ENCODE data around the gene TARS2.
A peak's percentile ranks its signal among the peaks of the same experiment; 100 is the strongest.

Gene TARS2

DNA sequence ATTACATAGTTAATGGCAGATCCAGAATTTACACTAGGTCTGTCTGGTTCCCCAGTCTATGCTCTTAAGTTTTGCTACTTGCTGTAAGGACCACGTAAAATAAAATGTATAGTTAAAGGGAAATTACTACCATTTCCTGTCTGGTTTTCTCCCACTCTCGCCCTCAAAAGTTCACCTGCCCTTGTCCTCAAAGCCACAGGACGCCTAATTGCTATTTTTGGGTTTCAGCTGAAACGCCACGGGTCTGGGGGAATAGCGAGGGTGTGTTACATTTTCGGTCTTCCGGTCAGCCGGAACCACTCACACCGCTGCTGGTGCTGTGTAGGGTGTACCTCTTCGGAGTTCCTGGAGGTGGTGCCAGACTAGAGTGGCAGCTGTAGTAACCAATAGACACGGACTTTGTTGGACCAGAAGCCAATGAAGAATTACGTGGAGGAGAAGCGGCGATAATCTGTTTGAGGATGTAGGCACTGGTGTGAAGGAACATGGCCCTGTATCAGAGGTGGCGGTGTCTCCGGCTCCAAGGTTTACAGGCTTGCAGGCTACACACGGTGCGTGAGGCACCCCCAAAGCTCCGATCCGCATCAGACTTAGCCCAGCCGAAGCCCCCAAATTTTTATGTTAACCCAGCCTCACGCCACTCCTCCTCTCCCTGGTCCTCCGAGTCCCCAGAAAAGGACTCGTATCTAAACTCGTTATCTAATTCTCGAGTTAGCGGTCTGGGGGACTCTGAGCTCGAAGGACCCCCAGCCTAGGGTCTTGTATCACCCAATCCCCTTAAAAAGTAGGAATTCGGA lies at the start of gene TARS2:
Gene TARS2 (plus strand): TSS at position 454 of the 797 bp plus-strand sequence. CDS start 32 bp downstream, at position 486.
- peak; percentile 97 for FAIRE-seq

GRCh38 chr1:150441121-150441520 lies 46.1 kb upstream of the TARS2 start:
- FAIRE-seq (no peak), DNase-seq (ENCODE audit: extremely low spot score, insufficient read length, low read depth) (no peak)

More for the DNA sequence above, at the start of gene TARS2:
- peak; percentile 95 for DNase-seq (ENCODE audit: extremely low spot score, insufficient read length, low read depth)

DNA sequence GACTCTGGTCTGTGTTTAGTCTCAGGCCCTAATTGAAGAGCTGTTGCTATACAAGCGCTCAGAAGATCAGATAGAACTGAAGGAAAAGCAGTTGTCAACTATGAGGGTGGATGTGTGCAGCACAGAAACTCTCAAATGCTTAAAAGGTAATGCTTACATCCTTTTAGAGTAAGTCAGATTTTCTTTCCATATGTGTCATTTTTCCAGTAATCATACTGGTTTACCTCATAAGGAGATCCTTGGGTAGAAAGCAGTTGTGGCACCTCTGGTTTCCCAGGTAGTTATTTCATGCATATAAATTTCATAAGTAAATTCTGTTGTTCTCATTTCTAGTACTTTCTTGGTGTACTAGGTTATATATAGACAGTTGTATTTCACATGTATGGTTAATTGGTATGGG lies 43.0 kb upstream of the TARS2 start:
- DNase-seq (ENCODE audit: extremely low spot score, insufficient read length, low read depth): no peak
- no peak for FAIRE-seq

DNA sequence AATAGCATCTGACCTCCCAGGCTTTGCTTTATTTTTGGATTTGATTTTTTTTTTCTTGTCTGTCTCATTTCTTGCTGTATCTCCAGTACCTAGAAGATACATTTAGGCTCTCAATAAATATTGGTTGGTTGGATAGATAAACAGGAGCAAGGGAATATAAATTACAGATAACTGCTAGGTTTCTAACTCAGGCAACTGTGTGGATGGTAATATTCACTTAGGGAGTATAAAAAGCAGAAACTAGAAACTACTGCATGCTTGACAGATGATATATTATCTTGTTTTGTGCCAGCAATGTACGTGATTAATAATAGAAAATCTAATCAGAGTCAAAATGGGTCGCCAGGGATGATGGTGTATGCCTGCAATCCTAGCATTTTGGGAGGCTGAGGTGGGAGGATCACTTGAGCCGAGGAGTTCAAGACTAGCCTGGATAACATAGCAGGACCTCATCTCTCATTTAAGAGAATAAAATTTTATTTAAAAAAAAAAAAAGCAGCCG lies 31.0 kb upstream of the TARS2 start:
- DNase-seq (ENCODE audit: extremely low spot score, insufficient read length, low read depth) (no peak), FAIRE-seq (no peak)

DNA sequence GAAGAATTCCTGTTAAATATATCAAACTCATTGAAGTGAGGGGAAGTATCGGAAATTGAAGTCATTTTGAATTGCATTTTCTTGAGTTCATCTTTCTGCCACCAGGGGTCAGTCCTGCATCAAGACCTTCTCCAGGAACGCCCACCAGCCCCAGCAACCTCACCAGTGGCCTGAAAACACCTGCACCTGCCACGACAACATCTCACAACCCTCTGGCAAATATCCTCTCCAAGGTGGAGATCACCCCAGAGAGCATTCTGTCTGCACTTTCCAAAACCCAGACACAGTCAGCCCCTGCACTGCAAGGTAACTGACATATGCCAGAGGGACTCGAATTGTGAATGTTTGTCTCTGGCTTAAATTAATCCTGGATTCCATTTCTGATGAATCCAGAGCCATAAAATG lies 22.8 kb upstream of the TARS2 start:
- FAIRE-seq: peak; percentile 83
- DNase-seq (ENCODE audit: extremely low spot score, insufficient read length, low read depth): peak; percentile 65

- DNase-seq (ENCODE audit: extremely low spot score, insufficient read length, low read depth): no peak
- FAIRE-seq: no peak
Measured at GRCh38 chr1:150466964-150467363, 20.3 kb upstream of the TARS2 start.

GRCh38 chr1:150469291-150469690 lies 17.9 kb upstream of the TARS2 start:
- DNase-seq (ENCODE audit: extremely low spot score, insufficient read length, low read depth) (no peak), FAIRE-seq (no peak)

- FAIRE-seq (no peak), DNase-seq (ENCODE audit: extremely low spot score, insufficient read length, low read depth) (no peak)
Measured at GRCh38 chr1:150472601-150473200, 14.5 kb upstream of the TARS2 start.

DNA sequence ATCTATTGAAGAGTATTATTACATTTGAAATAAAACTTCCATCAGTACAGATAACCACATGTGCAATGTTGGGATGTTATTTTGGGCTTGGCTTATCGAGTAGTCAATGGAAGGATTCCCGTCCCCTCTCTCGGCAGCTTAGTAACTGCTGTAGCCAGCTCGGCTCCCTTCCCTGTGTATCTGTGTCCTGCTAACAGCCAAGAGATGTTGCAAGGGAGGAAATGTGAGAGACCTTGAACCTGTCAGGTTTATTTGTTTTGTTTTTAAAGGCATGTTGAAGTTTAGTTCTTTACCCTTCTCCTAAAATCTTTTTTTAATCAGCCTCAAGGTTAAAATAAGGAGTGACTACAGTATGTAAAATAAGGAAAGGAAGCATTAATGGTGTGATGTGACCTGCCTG lies 13.6 kb upstream of the TARS2 start:
- FAIRE-seq (no peak), DNase-seq (ENCODE audit: extremely low spot score, insufficient read length, low read depth) (no peak)

DNA sequence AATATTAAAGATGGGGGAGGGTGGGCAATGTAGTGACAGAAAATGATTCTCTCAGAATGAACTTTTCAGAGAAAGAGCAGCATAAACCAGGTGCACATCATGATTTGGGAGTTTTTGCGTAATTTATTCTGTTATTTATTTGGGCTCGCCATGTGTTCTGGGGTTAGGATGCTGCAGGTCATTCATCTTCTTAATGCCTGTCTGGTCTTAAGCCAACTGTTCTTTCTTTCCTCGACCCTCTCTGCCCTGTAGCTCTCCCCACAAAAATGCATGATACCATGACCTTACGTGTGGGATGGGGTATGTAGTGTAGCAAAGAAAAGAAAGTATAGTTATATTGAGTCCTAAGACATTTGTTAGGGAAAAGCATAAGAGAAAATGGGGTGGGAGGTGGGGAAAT lies 12.3 kb upstream of the TARS2 start:
- no peak for FAIRE-seq
- no peak for DNase-seq (ENCODE audit: extremely low spot score, insufficient read length, low read depth)

GRCh38 chr1:150476754-150477153 lies 10.5 kb upstream of the TARS2 start:
- FAIRE-seq: no peak
- no peak for DNase-seq (ENCODE audit: extremely low spot score, insufficient read length, low read depth)

GRCh38 chr1:150477320-150477719 lies 9.9 kb upstream of the TARS2 start:
- DNase-seq (ENCODE audit: extremely low spot score, insufficient read length, low read depth) (no peak), FAIRE-seq (no peak)

DNA sequence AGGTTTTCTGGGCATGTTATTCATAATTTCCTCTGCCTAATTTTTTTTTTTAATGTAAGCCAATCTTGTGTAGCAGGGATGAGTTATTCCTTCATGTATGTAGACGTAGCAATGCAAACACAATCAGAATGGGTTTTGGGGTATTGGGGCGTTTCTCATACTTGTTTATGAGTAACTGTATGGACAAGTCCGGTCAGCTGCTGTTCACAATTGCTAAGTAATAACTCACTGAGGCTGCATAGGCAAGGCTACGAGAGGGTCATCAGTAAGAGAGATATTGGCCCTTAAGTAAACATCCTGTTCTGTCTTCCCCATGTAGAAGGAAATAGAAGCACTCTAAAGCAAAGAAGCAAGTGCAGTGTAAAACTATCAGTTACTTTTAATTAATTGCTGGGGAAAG lies 9.5 kb upstream of the TARS2 start:
- DNase-seq (ENCODE audit: extremely low spot score, insufficient read length, low read depth) (no peak), FAIRE-seq (no peak)

DNA sequence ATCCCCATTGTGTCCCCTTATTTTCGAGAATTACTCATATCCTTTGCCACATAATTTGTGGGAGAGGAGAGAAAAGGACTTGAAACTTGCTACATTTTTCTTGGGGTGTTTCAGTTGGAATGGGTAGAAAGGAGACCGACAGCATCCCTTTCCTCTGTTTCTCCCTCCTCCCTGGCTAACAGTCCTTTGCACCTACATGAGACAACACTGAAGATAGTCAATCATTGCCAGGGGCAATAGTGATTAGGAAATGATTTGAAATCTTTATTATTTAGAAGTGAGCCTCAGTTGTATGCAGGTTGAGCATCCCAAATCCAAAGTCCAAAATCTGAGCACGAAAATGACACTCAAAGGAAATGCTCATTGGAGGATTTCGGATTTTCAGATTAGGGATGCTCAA lies 7.8 kb upstream of the TARS2 start:
- FAIRE-seq: no peak
- no peak for DNase-seq (ENCODE audit: extremely low spot score, insufficient read length, low read depth)

DNA sequence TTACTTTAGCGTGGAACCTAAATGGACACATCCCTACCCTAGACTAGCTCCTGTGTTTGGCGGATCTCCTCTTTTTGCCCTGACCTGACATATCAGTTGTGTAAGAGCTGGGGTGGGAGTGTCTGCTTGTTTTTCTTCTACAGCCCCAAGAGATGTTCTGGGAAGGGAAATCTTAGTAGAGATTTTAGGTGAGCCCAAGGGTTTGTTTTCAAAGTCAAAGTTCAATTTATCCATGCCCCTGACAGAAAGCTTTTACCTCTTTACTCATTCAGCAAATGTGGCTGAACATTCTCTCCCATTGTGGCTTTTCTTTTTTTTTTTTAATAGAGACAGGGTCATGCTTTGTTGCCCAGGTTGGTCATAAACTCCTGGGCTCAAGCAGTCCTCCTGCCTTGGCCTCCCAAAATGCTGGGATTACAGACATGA lies 7.3 kb upstream of the TARS2 start:
- no peak for FAIRE-seq

DNA sequence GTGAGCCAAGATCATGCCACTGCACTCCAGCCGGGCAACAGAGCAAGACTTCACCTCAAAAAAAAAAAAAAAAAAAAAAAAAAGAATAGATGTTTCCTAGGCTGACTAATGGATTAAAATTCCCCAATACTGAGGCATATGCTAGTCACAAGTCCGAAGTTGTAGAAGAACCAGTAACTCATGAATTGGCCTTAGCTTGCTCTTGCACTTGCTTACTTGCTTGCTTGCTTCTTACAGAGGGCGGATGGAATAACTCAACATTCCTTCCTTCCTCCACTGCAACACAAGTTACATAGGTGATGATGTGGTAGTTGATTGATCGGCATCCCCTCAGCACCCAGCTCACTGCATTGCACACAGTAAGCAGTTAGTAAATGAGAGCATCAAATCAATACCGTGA lies 2.8 kb upstream of the TARS2 start:
- no peak for FAIRE-seq
- DNase-seq (ENCODE audit: extremely low spot score, insufficient read length, low read depth): no peak

More for the DNA sequence above, 7.3 kb upstream of the TARS2 start:
- no peak for DNase-seq (ENCODE audit: extremely low spot score, insufficient read length, low read depth)

GRCh38 chr1:150484861-150485260 lies 2.4 kb upstream of the TARS2 start:
- FAIRE-seq: no peak
- DNase-seq (ENCODE audit: extremely low spot score, insufficient read length, low read depth): no peak

- FAIRE-seq (no peak), DNase-seq (ENCODE audit: extremely low spot score, insufficient read length, low read depth) (no peak)
Measured at GRCh38 chr1:150487763-150488115, 520 bp downstream of the TARS2 start.

DNA sequence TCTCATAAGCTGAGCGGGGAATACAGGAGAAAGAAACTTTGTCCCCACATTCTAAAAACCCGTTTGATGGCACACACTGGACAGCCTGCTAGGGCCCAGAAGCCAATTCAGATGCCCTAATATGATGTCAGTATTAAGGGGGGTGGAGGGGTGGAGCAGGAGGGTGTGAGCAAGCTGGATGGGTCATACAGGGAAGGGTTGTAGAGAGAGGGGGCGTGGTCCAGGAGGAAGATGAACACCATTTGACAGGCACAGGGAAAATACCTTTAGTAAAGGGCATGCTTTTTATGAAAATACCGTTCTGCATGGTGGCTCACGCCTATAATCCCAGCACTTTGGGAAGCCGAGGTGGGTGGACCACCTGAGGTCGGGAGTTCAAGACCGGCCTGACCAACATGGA lies 6.0 kb downstream of the TARS2 start:
- no peak for FAIRE-seq

GRCh38 chr1:150498342-150498741 lies 11.1 kb downstream of the TARS2 start:
- DNase-seq (ENCODE audit: extremely low spot score, insufficient read length, low read depth): no peak
- no peak for FAIRE-seq

More for the DNA sequence above, 6.0 kb downstream of the TARS2 start:
- DNase-seq (ENCODE audit: extremely low spot score, insufficient read length, low read depth): no peak

GRCh38 chr1:150505431-150505830 lies 18.2 kb downstream of the TARS2 start:
- DNase-seq (ENCODE audit: extremely low spot score, insufficient read length, low read depth): no peak
- no peak for FAIRE-seq

All from GM18507 (cell line).